HG03521 (cell line): ENCODE results near the gene PHACTR1.

Source experiments
- ATAC-seq: cut with Tn5 transposase; IDR thresholded peaks from one replicate; pipeline ENCODE4 v1.9.1; 2021; ENCODE audit warnings: mild to moderate bottlenecking, moderate library complexity; ENCODE audit not compliant: unreplicated experiment

PHACTR1 gene

GRCh38 chr6:12892151-12892550 is 175.6 kb downstream of the PHACTR1 start:
- no peak for ATAC-seq

GRCh38 chr6:12893036-12893435 is 176.5 kb downstream of the PHACTR1 start:
- no peak for ATAC-seq

- no peak for ATAC-seq
Observed at GRCh38 chr6:12895721-12896120, 179.2 kb downstream of the PHACTR1 start.

GRCh38 chr6:12896208-12896733 is 179.7 kb downstream of the PHACTR1 start:
- no peak for ATAC-seq

GRCh38 chr6:12898603-12899002 is 182.0 kb downstream of the PHACTR1 start:
- no peak for ATAC-seq

GRCh38 chr6:12899046-12899833 is 182.7 kb downstream of the PHACTR1 start:
- ATAC-seq, result no peak

GRCh38 chr6:12903246-12903645 is 186.7 kb downstream of the PHACTR1 start:
- no peak for ATAC-seq

GRCh38 chr6:12909833-12910232 is 193.3 kb downstream of the PHACTR1 start:
- ATAC-seq, result no peak

- ATAC-seq, result no peak
Observed at GRCh38 chr6:12911427-12911826, 194.9 kb downstream of the PHACTR1 start.

- no peak for ATAC-seq
Observed at GRCh38 chr6:12913201-12913600, 196.6 kb downstream of the PHACTR1 start.

- ATAC-seq, result no peak
Observed at GRCh38 chr6:12916006-12916405, 199.4 kb downstream of the PHACTR1 start.

GRCh38 chr6:12916420-12917136 is 200.0 kb downstream of the PHACTR1 start:
- no peak for ATAC-seq

- no peak for ATAC-seq
Observed at GRCh38 chr6:12921467-12921866, 204.9 kb downstream of the PHACTR1 start.

GRCh38 chr6:12923644-12924235 is 207.2 kb downstream of the PHACTR1 start:
- no peak for ATAC-seq

GRCh38 chr6:12924911-12925310 is 208.3 kb downstream of the PHACTR1 start:
- no peak for ATAC-seq

GRCh38 chr6:12927746-12928145 is 211.2 kb downstream of the PHACTR1 start:
- ATAC-seq, result no peak

GRCh38 chr6:12929678-12930077 is 213.1 kb downstream of the PHACTR1 start:
- ATAC-seq, result no peak

- ATAC-seq, result no peak
Observed at GRCh38 chr6:12931639-12932038, 215.1 kb downstream of the PHACTR1 start.

- no peak for ATAC-seq
Observed at GRCh38 chr6:12935637-12936036, 219.1 kb downstream of the PHACTR1 start.

GRCh38 chr6:12937971-12938370 is 221.4 kb downstream of the PHACTR1 start:
- ATAC-seq, result no peak

GRCh38 chr6:12939314-12939713 is 222.7 kb downstream of the PHACTR1 start:
- ATAC-seq, result no peak

GRCh38 chr6:12941422-12941821 is 224.9 kb downstream of the PHACTR1 start:
- ATAC-seq, result no peak
